ENCODE results near the gene MRPS7. TPM values are rescaled to one million over a fixed set of nuclear protein-coding genes. Genes with fewer than 3 reads are reported as not detected.

The MRPS7 gene
- total RNA-seq, 1 donor from 2014 or later = 67.6 TPM

DNA sequence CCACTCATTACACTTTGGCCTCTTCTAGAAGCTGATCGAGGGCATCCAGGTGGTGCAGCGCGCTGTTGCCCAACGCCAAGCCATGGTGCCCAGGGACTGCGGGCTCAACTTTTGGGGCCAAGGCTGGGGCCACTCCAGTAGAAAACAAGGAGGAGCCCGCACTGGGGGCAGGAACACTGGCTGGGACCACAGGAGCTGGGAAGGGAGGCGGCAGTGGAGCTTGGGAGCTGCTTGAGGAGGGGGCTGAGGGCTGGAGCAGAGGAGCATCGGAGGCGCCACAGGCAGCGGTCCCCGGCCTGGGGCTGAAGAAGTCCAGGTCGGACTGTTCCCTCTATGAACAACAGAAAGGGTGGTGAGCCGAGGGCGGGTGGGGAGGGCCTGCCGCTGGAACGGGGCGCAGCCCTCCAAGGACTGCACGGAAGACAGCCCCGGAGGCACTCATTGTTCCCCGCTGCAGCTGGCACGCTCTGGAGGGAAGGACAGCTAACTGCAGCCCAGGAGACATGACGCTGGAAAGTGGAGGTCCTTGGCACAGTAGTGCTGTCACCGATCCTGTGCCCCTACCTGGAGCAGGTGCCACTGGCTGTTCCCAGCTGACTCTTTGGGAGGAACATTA, 21.8 kb upstream of the MRPS7 start:
- intact Hi-C loops (cut with micrococcal nuclease) = loop anchor here (5.0 kb wide), 1 partner anchor 32 kb away; the partner anchor contains the start of gene MIF4GD
- Mint-ChIP-seq H3K36me3 (ENCODE audit: low read depth) (peaks cover 92% of the 10 kb centered on the region), H3K27ac (no peak overlapping the region)

GRCh38 chr17:75240394-75241142, 21.1 kb upstream of the MRPS7 start:
- Mint-ChIP-seq H3K9me3 (no peaks in the 10 kb centered on the region), H3K36me3 (ENCODE audit: low read depth) (peaks cover 92% of the 10 kb centered on the region), H3K27me3 (no peaks in the 10 kb centered on the region), H3K4me3 (no peak overlapping the region), H3K4me1 (peaks cover 50% of the 10 kb centered on the region), H3K27ac (no peak overlapping the region)
- CTCF ChIA-PET = interaction anchor here (0.7 to 5.0 kb wide), 9 partner anchors 8 to 279 kb away, joined by 3 to 24 read pairs (median 5); partner anchors contain the start of genes MIF4GD and SLC25A19
- DNase-seq (peak; percentile 28), ATAC-seq (ENCODE audit: low read depth) (no peak)
- intact Hi-C loops (cut with micrococcal nuclease) = no loop called here
- POLR2A ChIA-PET = interaction anchor here (0.6 to 2.9 kb wide), 8 partner anchors 9 to 127 kb away, joined by 3 to 17 read pairs (median 6); partner anchors contain the start of genes GGA3, MRPS7 and SLC25A19
- TF ChIP-seq, protein P1, sequence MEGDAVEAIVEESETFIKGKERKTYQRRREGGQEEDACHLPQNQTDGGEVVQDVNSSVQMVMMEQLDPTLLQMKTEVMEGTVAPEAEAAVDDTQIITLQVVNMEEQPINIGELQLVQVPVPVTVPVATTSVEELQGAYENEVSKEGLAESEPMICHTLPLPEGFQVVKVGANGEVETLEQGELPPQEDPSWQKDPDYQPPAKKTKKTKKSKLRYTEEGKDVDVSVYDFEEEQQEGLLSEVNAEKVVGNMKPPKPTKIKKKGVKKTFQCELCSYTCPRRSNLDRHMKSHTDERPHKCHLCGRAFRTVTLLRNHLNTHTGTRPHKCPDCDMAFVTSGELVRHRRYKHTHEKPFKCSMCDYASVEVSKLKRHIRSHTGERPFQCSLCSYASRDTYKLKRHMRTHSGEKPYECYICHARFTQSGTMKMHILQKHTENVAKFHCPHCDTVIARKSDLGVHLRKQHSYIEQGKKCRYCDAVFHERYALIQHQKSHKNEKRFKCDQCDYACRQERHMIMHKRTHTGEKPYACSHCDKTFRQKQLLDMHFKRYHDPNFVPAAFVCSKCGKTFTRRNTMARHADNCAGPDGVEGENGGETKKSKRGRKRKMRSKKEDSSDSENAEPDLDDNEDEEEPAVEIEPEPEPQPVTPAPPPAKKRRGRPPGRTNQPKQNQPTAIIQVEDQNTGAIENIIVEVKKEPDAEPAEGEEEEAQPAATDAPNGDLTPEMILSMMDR (IDR thresholded peaks at IDR 0.05) = no peak

More for the DNA sequence above, 21.8 kb upstream of the MRPS7 start:
- POLR2A ChIA-PET = interaction anchor here (0.6 to 2.9 kb wide), 8 partner anchors 10 to 126 kb away, joined by 3 to 17 read pairs (median 4); partner anchors contain the start of genes GGA3, MRPS7 and SLC25A19
- Mint-ChIP-seq H3K4me3 (no peak overlapping the region), H3K27me3 (no peaks in the 10 kb centered on the region), H3K4me1 (peaks cover 45% of the 10 kb centered on the region), H3K9me3 (no peaks in the 10 kb centered on the region)
- ATAC-seq (ENCODE audit: low read depth) = no peak
- no peak for DNase-seq
- CTCF ChIA-PET = interaction anchor here (0.7 to 5.0 kb wide), 9 partner anchors 9 to 278 kb away, joined by 3 to 24 read pairs (median 5); partner anchors contain the start of genes MIF4GD and SLC25A19
- TF ChIP-seq, protein P1 (IDR thresholded peaks at IDR 0.05) = no peak

DNA sequence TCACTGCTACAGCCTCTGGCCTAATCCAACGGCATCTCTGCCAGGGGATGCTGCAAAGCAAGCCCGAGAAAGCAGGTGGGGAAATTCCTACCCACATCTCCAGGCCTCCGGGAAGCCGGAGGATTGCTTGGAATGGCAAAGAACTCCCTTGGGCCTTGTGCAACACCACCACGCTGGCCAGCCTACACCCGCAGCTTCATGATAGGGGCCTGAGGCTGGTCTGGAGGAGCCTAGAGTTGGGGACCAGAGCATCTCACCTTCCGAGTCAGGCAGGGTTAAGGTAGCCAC, 20.6 kb upstream of the MRPS7 start:
- ATAC-seq (ENCODE audit: low read depth) = no peak
- POLR2A ChIA-PET = interaction anchor here (0.6 to 2.9 kb wide), 5 partner anchors 10 to 123 kb away, joined by 3 to 17 read pairs (median 6); partner anchors contain the start of genes GGA3, MRPS7 and SLC25A19
- H3K27ac Mint-ChIP-seq = no peak overlapping the region
- no peak overlapping the region for H3K4me3 Mint-ChIP-seq
- CTCF ChIA-PET = interaction anchor here (1.0 to 5.0 kb wide), 5 partner anchors 19 to 279 kb away, joined by 3 to 24 read pairs (median 10); partner anchors contain the start of gene MIF4GD
- H3K9me3 Mint-ChIP-seq = no peaks in the 10 kb centered on the region
- no peaks in the 10 kb centered on the region for H3K27me3 Mint-ChIP-seq
- intact Hi-C loops (cut with micrococcal nuclease) = no loop called here
- DNase-seq = no peak
- TF ChIP-seq, protein P1 (IDR thresholded peaks at IDR 0.05) = no peak
- H3K36me3 Mint-ChIP-seq (ENCODE audit: low read depth) = peaks cover 93% of the 10 kb centered on the region
- peaks cover 55% of the 10 kb centered on the region for H3K4me1 Mint-ChIP-seq

- ChIA-PET CTCF (interaction anchor here (0.6 to 5.0 kb wide), 5 partner anchors 19 to 280 kb away, joined by 3 to 24 read pairs (median 10); partner anchors contain the start of gene MIF4GD), POLR2A (interaction anchor here (0.8 to 2.9 kb wide), 5 partner anchors 10 to 602 kb away, joined by 3 to 17 read pairs (median 13); partner anchors contain the start of genes GGA3, MRPS7, SLC25A19 and UNC13D)
- DNase-seq = no peak
- Mint-ChIP-seq H3K27me3 (no peaks in the 10 kb centered on the region), H3K27ac (peak overlapping the region; percentile 79), H3K9me3 (no peaks in the 10 kb centered on the region), H3K4me3 (no peak overlapping the region), H3K36me3 (ENCODE audit: low read depth) (peaks cover 93% of the 10 kb centered on the region), H3K4me1 (peaks cover 56% of the 10 kb centered on the region)
- TF ChIP-seq, protein P1 (IDR thresholded peaks at IDR 0.05) = no peak
- intact Hi-C loops (cut with micrococcal nuclease) = no loop called here
- ATAC-seq (ENCODE audit: low read depth) = no peak
These were observed 20.2 kb upstream of the MRPS7 start for GRCh38 chr17:75241502-75241901.
